ENCODE results near the gene YWHAG. TPM values are rescaled to one million over a fixed set of nuclear protein-coding genes. Genes with fewer than 3 reads are reported as not detected.

YWHAG gene
- total RNA-seq, 2 experiments from 2014 or later, result 42.6 to 126 TPM

DNA sequence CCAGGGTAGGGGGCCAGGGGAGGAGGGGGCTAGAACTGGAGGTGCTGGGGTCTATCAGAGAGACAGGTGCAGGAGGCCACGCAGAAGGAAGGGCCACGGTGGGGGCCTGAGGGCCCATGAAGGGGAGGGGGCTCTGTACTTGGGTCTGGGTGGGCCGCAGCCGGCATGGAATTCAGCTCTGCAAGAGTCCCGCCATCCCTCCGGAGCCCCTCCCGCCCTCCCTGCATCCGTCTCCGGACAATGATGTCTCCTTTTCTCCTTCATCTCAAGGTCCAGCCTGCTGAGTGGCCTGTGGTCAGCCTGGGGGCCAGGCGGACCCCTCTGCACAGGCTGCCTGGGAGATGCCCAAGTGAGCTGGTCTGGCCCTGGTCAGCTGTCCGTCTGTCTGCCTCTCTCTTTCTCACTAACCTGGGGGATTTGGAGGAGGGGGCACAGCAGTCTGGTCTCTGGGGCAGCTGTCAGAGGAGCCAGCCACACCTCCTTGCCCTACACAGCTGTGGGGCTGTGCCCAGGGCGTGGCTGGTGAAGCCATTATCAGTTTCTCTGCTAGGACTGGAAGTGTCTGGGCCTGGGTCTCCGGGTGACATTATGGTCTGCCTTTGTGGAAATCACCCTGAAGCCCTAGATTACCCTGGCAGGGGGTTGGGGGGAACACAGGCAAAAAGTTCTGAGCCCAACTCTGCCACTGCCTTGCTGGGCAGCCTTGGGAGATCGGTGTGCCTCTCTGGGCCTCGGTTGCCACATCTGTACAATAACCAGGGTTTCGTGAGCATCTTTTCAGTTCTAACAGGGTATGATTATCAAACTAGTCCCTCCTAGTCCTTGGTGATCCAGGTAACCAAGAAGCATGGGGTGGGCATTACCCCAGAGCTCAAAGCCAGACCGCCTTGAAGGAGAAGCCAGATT is 75.3 kb downstream of the YWHAG start:
- Histone ChIP-seq H2AFZ (ENCODE audit: low read length) (no peak overlapping the region), H4K20me1 (ENCODE audit: insufficient read depth, low read length) (no peaks in the 10 kb centered on the region), H3K27ac (ENCODE audit: low read depth, low read length, poor library complexity, severe bottlenecking) (no peak overlapping the region), H3K9me3 (ENCODE audit: low read length) (no peaks in the 10 kb centered on the region), H3K36me3 (ENCODE audit: insufficient read depth, low read length) (no peaks in the 10 kb centered on the region), H3K4me1 (ENCODE audit: insufficient read depth, low read length, poor library complexity, severe bottlenecking) (no peaks in the 10 kb centered on the region), H3K4me2 (ENCODE audit: low read length) (no peak overlapping the region), H3K79me2 (ENCODE audit: insufficient read depth, low read depth, low read length) (no peaks in the 10 kb centered on the region), H3K9me2 (ENCODE audit: insufficient read depth, low read length) (no peaks in the 10 kb centered on the region), H3K4me3 (ENCODE audit: low read depth, low read length, poor library complexity, severe bottlenecking) (no peak overlapping the region)
- DNase-seq (ENCODE audit: low spot score), result no peak
- TF ChIP-seq CTCF (conservative IDR thresholded peaks at IDR 0.05; ENCODE audit: low read length) (no peak), EZH2phosphoT487 (IDR thresholded peaks at IDR 0.05; ENCODE audit: borderline replicate concordance, low read depth, low read length) (no peak)
- CTCF ChIA-PET (ENCODE audit: unreplicated experiment), result interaction anchor here (0.6 kb wide), 1 partner anchor 22 kb away, joined by 4 read pairs; no protein-coding TSS in a partner anchor
- intact Hi-C loops (cut with micrococcal nuclease; ENCODE audit: unreplicated experiment), result no loop called here
- POLR2A ChIA-PET, result interaction anchor here (0.6 kb wide), 1 partner anchor 55 kb away, joined by 3 read pairs; no protein-coding TSS in a partner anchor
- no TSS peak for BruUV-seq (replicated peaks)

DNA sequence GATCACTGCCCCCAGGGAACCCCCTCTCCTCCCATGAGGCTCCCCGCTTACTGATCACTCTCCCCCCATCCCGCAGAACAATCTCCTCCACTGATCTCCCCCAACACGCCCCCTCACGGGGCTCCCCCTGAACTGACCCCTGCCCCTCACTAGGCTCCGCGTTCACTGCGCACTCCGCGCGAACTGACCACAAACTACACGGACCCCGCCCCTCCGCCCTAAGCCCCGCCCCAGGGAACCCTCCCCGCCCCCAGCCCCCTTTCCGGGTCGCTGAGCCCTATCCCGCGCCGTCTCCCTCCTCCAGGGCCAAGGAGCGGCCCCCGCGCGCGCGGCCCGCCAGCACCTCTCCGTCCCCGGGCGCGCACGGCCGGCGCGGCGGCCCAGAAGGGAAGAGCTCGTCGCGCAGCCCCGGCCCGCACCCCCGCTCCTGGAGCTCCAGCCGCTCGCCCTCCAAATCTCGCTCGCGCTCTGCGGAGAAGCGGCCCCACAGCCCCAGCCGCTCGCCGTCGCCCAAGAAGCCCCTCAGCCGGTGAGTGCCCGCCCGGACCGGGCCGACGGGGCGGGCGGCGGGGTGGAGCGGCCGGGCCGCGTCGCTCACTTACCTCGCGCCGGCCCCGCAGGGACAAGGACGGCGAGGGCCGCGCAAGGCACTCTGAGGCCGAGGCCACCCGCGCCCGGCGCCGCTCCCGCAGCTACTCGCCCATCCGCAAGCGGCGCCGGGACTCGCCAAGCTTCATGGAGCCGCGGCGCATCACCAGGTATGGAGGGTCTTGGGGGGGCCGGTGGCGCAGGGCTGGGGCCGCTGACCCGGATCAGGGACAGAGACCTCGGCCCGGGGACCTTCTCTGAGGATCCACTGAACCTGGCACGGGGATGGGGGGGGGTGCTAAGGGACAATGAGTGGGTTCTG is 76.2 kb downstream of the YWHAG start:
- H2AFZ ChIP-seq (ENCODE audit: low read length), result no peak overlapping the region
- ChIA-PET CTCF (ENCODE audit: unreplicated experiment) (interaction anchor here (0.6 kb wide), 2 partner anchors 16 to 21 kb away, joined by 4 to 6 read pairs; no protein-coding TSS in a partner anchor), POLR2A (interaction anchor here (0.6 kb wide), 1 partner anchor 49 kb away, joined by 3 read pairs; no protein-coding TSS in a partner anchor)
- no peaks in the 10 kb centered on the region for H3K4me1 ChIP-seq (ENCODE audit: insufficient read depth, low read length, poor library complexity, severe bottlenecking)
- TF ChIP-seq EZH2phosphoT487 (IDR thresholded peaks at IDR 0.05; ENCODE audit: borderline replicate concordance, low read depth, low read length) (no peak), CTCF (conservative IDR thresholded peaks at IDR 0.05; ENCODE audit: low read length) (no peak)
- intact Hi-C loops (cut with micrococcal nuclease; ENCODE audit: unreplicated experiment), result no loop called here
- DNase-seq (ENCODE audit: low spot score), result no peak
- H3K4me2 ChIP-seq (ENCODE audit: low read length), result no peak overlapping the region
- H3K27ac ChIP-seq (ENCODE audit: low read depth, low read length, poor library complexity, severe bottlenecking), result no peak overlapping the region
- no peaks in the 10 kb centered on the region for H3K79me2 ChIP-seq (ENCODE audit: insufficient read depth, low read depth, low read length)
- H3K9me3 ChIP-seq (ENCODE audit: low read length), result no peaks in the 10 kb centered on the region
- no peaks in the 10 kb centered on the region for H4K20me1 ChIP-seq (ENCODE audit: insufficient read depth, low read length)
- no peaks in the 10 kb centered on the region for H3K36me3 ChIP-seq (ENCODE audit: insufficient read depth, low read length)
- no peak overlapping the region for H3K4me3 ChIP-seq (ENCODE audit: low read depth, low read length, poor library complexity, severe bottlenecking)
- no TSS peak for BruUV-seq (replicated peaks)
- H3K9me2 ChIP-seq (ENCODE audit: insufficient read depth, low read length), result no peaks in the 10 kb centered on the region
